Sigmoid colon (tissue), 4 donors: ENCODE data around the gene HARS1.

Experiments used
- EP300 ChIP-seq, 4 donors: sonication (generic); formaldehyde crosslinking; IDR thresholded peaks; one replicate each; pipeline ENCODE4 v1.6.1; 2017; ENCODE audit warnings: antibody characterized with exemption in 4 of 4
- POLR2A ChIP-seq, 2 donors: fragments of 450-650 bp; IDR thresholded peaks; one replicate each; pipeline ENCODE4 v1.6.1; 2016; ENCODE audit warnings: antibody characterized with exemption in 2 of 2, mild to moderate bottlenecking in 2 of 2, moderate library complexity in 2 of 2
- POLR2AphosphoS5 ChIP-seq, 4 donors: sonication (generic); formaldehyde crosslinking; IDR thresholded peaks; one replicate each; pipeline ENCODE4 v1.6.1; 2017; ENCODE audit warnings: antibody characterized with exemption in 4 of 4

DNA sequence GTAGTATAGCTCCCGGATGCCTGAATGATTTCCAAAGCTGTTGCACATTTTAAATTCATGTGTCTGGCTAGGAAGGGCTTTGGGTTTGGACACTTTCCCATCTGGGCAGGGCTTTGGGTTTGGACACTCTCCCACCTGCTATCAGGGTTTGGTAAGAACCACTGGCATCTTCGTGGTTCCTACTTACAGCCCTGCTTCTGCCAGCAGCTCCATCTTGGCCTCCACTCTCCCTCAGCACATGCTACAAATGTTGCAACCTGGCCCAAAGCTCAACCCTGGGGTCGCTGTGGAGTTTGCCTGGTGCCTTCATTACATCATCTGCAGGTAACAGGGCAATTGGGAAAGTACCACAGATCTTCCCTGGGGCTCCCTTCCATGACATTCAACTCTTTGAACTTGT lies 48.5 kb downstream of the HARS1 start:
- TF ChIP-seq POLR2A (IDR thresholded peaks at IDR 0.05) (no peak), EP300 (IDR thresholded peaks at IDR 0.05) (no peak), POLR2AphosphoS5 (IDR thresholded peaks at IDR 0.05) (no peak)
